OCI-M1 (cell line): Measurements from ENCODE around the gene EPC1.
"Not testable (repeated sequence)": the region's sequence is repeated elsewhere in the genome, so short reads cannot be mapped to it uniquely, and the experiment has no call there.

Experiments
- DNase-seq: peaks from one replicate; lab custom pipeline; 2025; lab: John Stamatoyannopoulos, UW

EPC1 gene

GRCh38 chr10:32346551-32347362, at the start of gene EPC1:
TSS of gene EPC1 (minus strand) at chr10:32347158. CDS start at chr10:32346915, 243 bp downstream.
- DNase-seq: peak; percentile 90

- DNase-seq: no peak
These were observed 47.0 kb upstream of the EPC1 start for GRCh38 chr10:32393911-32394310.

- not testable (repeated sequence) for DNase-seq
These were observed 45.3 kb upstream of the EPC1 start for GRCh38 chr10:32392284-32392683.

GRCh38 chr10:32390193-32390592, 43.2 kb upstream of the EPC1 start:
- no peak for DNase-seq

- no peak for DNase-seq
These were observed 41.5 kb upstream of the EPC1 start for GRCh38 chr10:32388258-32389027.

- peak; percentile 78 for DNase-seq
These were observed 39.8 kb upstream of the EPC1 start for GRCh38 chr10:32386623-32387260.

GRCh38 chr10:32384171-32384570, 37.2 kb upstream of the EPC1 start:
- DNase-seq: no peak

- no peak for DNase-seq
These were observed 34.2 kb upstream of the EPC1 start for GRCh38 chr10:32381165-32381564.

GRCh38 chr10:32379950-32380551, 33.1 kb upstream of the EPC1 start:
- peak; percentile 62 for DNase-seq

GRCh38 chr10:32379318-32379949, 32.5 kb upstream of the EPC1 start:
- peak; percentile 79 for DNase-seq

GRCh38 chr10:32378363-32379317, 31.7 kb upstream of the EPC1 start:
- DNase-seq: peak; percentile 96

- DNase-seq: peak; percentile 83
These were observed 30.7 kb upstream of the EPC1 start for GRCh38 chr10:32377458-32378259.

GRCh38 chr10:32376771-32377170, 29.8 kb upstream of the EPC1 start:
- DNase-seq: peak; percentile 38

- peak; percentile 33 for DNase-seq
These were observed 29.1 kb upstream of the EPC1 start for GRCh38 chr10:32376097-32376496.

GRCh38 chr10:32375631-32376030, 28.7 kb upstream of the EPC1 start:
- DNase-seq: no peak

GRCh38 chr10:32374605-32375004, 27.6 kb upstream of the EPC1 start:
- peak; percentile 43 for DNase-seq

- DNase-seq: no peak
These were observed 26.5 kb upstream of the EPC1 start for GRCh38 chr10:32373496-32373895.

- DNase-seq: no peak
These were observed 26.1 kb upstream of the EPC1 start for GRCh38 chr10:32373031-32373430.

- no peak for DNase-seq
These were observed 25.3 kb upstream of the EPC1 start for GRCh38 chr10:32372000-32372875.
